Mononuclear cell (primary cell): Measurements from ENCODE around the gene SH3RF3. TPM values are rescaled to one million over a fixed set of nuclear protein-coding genes. Genes with fewer than 3 reads are reported as not detected.

ENCODE experiments used
- H3K27me3 ChIP-seq: 2 replicates; pipeline ENCODE4 v1.6.0; 2011; ENCODE audit warnings: low read length, control low read depth; ENCODE audit not compliant: insufficient read depth
- H3K4me1 ChIP-seq: 2 replicates; pipeline ENCODE4 v1.5.1; 2011; ENCODE audit warnings: mild to moderate bottlenecking, low read length, control low read depth; ENCODE audit not compliant: insufficient read depth
- H3K4me3 ChIP-seq: 2 replicates; pipeline ENCODE4 v1.5.1; 2011; ENCODE audit warnings: mild to moderate bottlenecking, low read length, moderate library complexity
- H3K9me3 ChIP-seq: 2 replicates; pipeline ENCODE4 v1.5.1; 2011; ENCODE audit warnings: low read depth, mild to moderate bottlenecking, control low read depth, low read length
- total RNA-seq: library from RNA; depleted of rRNA; stranded (reverse); fragments of >200 nt; gene quantifications from one replicate; pipeline ENCODE4 v1.2.3, GENCODE V29; 2012

Gene SH3RF3
- total RNA-seq, 1 donor: 2.2 TPM

DNA sequence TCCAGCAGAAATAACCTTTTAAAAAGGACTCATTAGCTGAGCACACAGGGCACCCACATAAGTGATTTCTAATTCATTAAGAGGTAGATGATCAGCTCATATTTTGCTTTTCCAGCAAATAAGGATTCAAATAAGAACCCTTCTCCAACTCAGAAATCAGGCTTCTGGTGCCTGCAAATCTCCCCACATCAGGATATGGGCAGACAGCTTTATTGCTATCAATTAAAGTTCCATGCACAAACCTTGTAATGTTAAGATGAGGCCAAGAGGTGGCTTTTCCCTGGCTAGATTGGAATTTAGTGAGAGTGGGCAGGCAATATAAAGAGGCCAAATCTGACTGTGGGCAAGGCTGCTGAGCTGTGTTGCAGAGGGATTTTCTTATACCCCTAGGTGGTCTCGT is 193.6 kb downstream of the SH3RF3 start:
- H3K4me3 ChIP-seq: no peak overlapping the region
- H3K27me3 ChIP-seq: no peaks in the 10 kb centered on the region
- no peaks in the 10 kb centered on the region for H3K9me3 ChIP-seq
- peaks cover 10% of the 10 kb centered on the region for H3K4me1 ChIP-seq

- no peaks in the 10 kb centered on the region for H3K9me3 ChIP-seq
- H3K27me3 ChIP-seq: no peaks in the 10 kb centered on the region
- no peak overlapping the region for H3K4me3 ChIP-seq
- peaks cover 5% of the 10 kb centered on the region for H3K4me1 ChIP-seq
Observed at GRCh38 chr2:109324861-109325260, 195.9 kb downstream of the SH3RF3 start.

- H3K27me3 ChIP-seq: no peaks in the 10 kb centered on the region
- no peaks in the 10 kb centered on the region for H3K9me3 ChIP-seq
- H3K4me1 ChIP-seq: no peaks in the 10 kb centered on the region
Observed at GRCh38 chr2:109325570-109325969, 196.6 kb downstream of the SH3RF3 start.

DNA sequence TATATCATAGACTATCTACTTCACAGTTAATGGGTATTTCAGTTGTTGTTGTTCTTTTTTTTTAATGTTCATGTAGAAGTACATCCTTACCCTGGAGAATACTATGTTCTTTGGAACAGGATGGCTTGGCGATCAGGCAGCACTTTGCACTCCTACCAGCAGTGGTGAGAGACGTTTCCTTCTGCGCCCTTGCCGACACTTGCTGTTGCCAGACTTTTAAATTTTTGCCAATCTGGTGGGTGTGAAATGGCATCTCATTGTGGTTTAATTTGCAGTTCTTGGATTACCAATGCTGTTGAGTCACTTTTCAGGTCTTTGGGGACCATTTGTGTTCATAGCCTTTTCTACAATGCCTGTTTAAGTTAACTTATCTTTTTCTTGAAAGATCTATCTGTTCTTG is 197.3 kb downstream of the SH3RF3 start:
- Histone ChIP-seq H3K4me3 (no peak overlapping the region), H3K4me1 (peaks cover 3% of the 10 kb centered on the region), H3K9me3 (no peaks in the 10 kb centered on the region), H3K27me3 (no peaks in the 10 kb centered on the region)

More at GRCh38 chr2:109325570-109325969, 196.6 kb downstream of the SH3RF3 start:
- no peak overlapping the region for H3K4me3 ChIP-seq

DNA sequence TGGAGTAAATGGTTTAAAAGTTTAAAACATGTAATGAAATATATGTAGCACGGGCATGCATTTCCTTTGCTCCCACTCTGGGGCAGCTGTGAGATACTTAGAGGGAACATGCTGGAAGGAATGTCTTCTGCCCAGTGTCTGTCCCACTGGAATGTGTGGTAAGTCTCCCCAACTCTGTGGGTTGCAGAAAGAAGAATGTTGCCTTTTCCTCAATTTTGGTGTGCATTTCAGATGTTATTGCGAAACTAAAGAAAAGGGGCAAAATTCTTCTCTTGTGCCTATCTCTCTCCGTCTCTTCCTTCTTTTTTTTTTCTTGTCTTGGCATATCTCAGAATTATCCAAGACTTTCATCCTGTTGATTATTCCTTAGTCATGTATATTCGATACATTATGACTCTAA is 201.1 kb downstream of the SH3RF3 start:
- H3K4me3 ChIP-seq: no peak overlapping the region
- H3K4me1 ChIP-seq: peaks cover 33% of the 10 kb centered on the region
- H3K9me3 ChIP-seq: no peaks in the 10 kb centered on the region
- H3K27me3 ChIP-seq: no peaks in the 10 kb centered on the region

DNA sequence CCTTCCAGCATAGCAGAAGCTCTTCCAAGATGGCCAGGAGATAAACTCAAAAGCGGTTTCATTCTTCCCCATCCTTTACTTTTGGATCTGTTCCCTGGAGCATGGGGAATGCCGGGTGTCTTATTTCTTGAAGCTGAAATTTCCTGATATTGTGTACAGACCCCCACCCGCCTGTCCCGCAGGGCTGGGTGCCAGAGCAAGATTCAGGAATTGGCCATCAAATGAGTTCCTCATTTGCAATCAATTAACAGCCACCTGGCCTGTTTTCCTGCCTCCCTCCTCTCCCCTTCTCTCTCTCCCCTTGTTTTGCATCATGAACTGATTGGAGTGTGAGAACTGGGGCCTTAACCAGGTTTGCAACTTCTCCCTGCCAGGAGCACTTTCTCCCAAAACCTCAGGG is 202.1 kb downstream of the SH3RF3 start:
- no peaks in the 10 kb centered on the region for H3K9me3 ChIP-seq
- no peaks in the 10 kb centered on the region for H3K27me3 ChIP-seq
- H3K4me1 ChIP-seq: peaks cover 42% of the 10 kb centered on the region
- H3K4me3 ChIP-seq: no peak overlapping the region

- H3K27me3 ChIP-seq: no peaks in the 10 kb centered on the region
- no peaks in the 10 kb centered on the region for H3K9me3 ChIP-seq
- H3K4me1 ChIP-seq: peaks cover 45% of the 10 kb centered on the region
- no peak overlapping the region for H3K4me3 ChIP-seq
Observed at GRCh38 chr2:109331896-109332848, 203.2 kb downstream of the SH3RF3 start.

- Histone ChIP-seq H3K27me3 (no peaks in the 10 kb centered on the region), H3K9me3 (no peaks in the 10 kb centered on the region), H3K4me3 (no peak overlapping the region), H3K4me1 (peaks cover 45% of the 10 kb centered on the region)
Observed at GRCh38 chr2:109332880-109333279, 203.9 kb downstream of the SH3RF3 start.

DNA sequence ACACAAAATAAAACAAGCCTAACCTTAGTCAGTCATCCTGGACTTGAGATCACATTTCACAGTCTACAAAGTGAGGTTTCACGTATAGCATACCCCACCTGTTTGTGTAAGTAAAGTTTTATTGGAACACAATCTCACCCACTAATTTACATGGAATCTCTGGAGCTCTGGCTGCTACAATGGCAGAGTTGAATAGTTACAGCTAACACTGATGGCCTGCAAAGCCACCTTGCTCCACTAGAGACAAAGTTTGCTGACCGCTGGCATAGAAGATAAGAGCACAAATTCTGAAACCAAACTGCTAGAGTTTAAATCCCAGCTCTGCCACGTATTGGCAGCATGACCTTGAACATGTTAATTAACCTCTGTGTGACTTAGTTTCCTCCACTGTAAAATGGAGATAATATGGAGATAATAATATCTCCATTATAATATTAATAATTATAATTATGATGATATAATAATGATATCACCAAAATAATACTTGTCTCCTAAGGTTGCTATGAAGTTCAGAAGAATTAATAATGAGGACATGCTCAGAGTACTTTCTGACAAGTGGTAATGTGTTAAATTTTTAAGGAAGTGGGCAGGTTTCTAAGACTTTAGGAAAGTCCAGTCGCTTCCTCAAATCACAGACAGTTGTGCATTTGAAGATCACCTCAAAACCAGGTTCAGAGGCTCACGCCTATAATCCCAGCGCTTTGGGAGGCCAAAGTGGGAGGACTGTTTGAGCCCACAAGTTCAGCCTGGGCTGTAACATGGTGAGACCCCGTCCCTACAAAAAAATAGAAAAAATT is 204.6 kb downstream of the SH3RF3 start:
- no peaks in the 10 kb centered on the region for H3K27me3 ChIP-seq
- no peaks in the 10 kb centered on the region for H3K9me3 ChIP-seq
- no peak overlapping the region for H3K4me3 ChIP-seq
- peaks cover 45% of the 10 kb centered on the region for H3K4me1 ChIP-seq

DNA sequence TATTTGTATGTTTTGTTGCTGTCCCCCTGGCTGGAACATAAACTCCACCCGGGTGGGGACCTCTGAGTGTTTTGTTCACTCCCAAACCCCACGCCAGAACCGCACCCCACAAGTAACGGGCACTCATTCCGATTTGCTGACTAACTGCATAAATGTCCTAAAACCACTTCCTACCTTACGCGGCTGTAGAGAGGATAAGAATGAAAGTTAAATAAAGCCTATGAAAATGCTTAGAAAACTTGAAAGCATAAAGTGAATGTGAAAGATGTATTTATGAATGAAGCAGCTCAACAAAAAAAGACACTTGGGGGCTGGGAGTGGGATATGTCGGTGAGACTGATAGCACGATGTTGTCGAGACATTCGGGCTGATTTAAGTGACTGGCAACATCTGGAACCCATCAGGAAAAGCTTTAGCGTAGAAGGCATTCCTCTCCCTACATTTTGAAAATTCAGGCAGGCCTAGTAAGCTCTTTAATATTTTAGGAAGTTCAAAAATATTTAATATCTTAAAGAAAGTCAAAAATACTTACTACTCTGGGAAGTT is 206.7 kb downstream of the SH3RF3 start:
- Histone ChIP-seq H3K9me3 (no peaks in the 10 kb centered on the region), H3K4me1 (peaks cover 45% of the 10 kb centered on the region), H3K4me3 (no peak overlapping the region), H3K27me3 (no peaks in the 10 kb centered on the region)

DNA sequence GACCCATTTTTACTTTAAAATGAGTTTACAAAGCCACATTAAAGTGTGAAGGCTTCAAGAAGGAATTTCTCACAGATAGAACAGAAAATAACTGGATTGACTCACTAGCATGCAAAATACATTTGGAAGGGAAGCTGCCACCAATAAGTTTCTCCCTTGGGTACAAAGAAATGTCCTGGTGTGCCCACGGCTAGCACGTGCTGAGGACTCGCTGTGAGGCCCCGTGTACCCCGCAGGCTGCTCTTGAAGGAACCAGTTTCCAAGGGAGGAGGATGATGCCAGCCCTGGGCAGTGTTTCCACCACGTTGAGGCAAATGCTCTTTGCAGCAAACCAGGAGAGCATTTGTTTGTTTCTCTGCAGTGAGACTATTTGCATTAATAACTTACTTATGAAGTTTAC is 207.3 kb downstream of the SH3RF3 start:
- Histone ChIP-seq H3K4me1 (peaks cover 43% of the 10 kb centered on the region), H3K9me3 (no peaks in the 10 kb centered on the region), H3K27me3 (no peaks in the 10 kb centered on the region), H3K4me3 (no peak overlapping the region)

DNA sequence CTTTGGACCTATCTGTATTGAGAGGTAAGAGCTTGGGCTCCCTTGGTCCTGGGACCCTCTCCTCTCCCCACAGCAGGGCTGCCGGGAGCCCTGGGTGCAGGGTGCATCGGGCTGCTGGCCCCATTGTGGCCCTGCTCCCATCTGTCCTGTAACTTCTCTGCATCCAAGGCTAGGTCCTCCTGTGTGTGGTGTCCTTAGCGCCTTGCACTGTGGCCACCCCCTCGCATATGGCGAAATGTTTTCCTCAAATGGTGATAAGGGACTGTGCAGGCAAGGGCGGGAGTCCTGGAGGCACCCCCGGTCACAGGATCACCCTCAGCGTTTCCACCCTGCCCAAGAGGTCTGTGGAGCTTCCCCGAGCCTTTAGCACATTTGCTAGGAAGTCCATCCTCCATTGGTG is 208.2 kb downstream of the SH3RF3 start:
- no peak overlapping the region for H3K4me3 ChIP-seq
- no peaks in the 10 kb centered on the region for H3K27me3 ChIP-seq
- H3K4me1 ChIP-seq: peaks cover 34% of the 10 kb centered on the region
- no peaks in the 10 kb centered on the region for H3K9me3 ChIP-seq

- H3K4me3 ChIP-seq: no peak overlapping the region
Observed at GRCh38 chr2:109339519-109339966, 210.5 kb downstream of the SH3RF3 start.

GRCh38 chr2:109340381-109340780 is 211.4 kb downstream of the SH3RF3 start:
- Histone ChIP-seq H3K9me3 (no peaks in the 10 kb centered on the region), H3K4me3 (no peak overlapping the region), H3K27me3 (no peaks in the 10 kb centered on the region), H3K4me1 (peaks cover 10% of the 10 kb centered on the region)

More at GRCh38 chr2:109339519-109339966, 210.5 kb downstream of the SH3RF3 start:
- Histone ChIP-seq H3K4me1 (peaks cover 12% of the 10 kb centered on the region), H3K9me3 (no peaks in the 10 kb centered on the region), H3K27me3 (no peaks in the 10 kb centered on the region)
